NCI-H1092 treated with DMSO at 0.1 percent for 48 hours (cell line): ENCODE data around the gene HIGD1A.

ENCODE experiments used
- DNase-seq: peaks from one replicate; lab custom pipeline; 2025; lab: John Stamatoyannopoulos, UW

HIGD1A gene

DNA sequence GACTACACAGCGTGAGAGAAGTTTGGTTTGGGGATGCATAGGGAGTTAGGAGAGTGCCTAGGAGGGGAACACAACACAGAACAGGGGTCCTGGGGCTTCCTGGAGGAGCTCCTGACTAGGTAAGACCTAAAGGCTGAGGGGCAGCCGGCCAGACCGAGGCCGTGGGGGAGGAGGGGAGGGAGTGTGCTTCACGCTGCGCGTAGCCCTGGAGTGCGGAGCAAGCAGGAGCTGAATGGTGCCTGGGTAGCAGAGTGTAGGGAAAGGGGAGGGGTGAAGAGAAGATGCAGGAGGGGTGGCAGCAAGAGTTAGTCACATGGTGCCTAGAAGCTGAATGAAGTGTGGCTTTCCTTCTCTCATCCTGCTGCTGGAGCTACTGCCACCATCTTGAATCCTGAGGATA lies 69.3 kb downstream of the HIGD1A start:
- DNase-seq: no peak

GRCh38 chr3:42734263-42734860 lies 69.9 kb downstream of the HIGD1A start:
- no peak for DNase-seq

DNA sequence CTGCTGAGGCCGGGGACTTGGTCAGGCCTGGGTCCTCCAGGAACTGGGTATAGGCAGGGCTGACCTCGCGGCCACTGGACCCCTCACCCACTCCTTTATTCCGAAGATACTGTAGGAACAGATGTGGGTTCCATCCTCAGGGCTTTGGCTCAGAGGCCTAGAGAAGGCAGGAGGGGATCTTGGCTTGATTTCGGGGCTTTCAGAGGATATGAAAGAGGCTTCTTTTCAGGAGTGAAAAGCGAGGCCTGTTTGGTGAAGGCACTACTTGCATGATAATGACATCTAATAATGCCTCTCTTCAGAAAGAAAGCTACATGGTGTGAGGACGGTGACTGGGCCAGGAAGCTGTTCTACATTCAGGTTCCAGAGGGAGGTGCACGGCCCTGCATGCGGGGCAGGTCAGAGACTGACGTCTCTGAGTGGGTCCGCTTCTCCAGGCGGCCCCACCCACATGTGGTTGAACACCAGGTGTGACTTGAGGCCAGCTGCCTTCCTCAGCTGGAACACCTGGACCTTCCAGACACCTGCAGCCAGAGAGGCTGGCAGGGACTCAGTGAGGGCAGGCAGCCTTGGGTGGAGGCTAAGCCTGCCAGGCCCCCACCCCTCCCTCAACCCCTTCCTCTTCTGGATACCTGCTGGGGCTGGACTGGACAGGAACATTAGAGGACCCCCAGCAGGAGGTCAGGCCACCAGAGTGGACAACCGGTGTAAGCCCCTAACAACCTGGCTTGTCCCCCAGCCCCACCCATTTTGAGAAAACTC lies 70.6 kb downstream of the HIGD1A start:
- DNase-seq: no peak
